Smooth muscle cell of the brain vasculature (primary cell): Measurements from ENCODE around the gene ARHGAP8.

Experiments used
- DNase-seq: peaks from one replicate; pipeline ENCODE4 v3.0.0-alpha.2; 2012; ENCODE audit warnings: low read depth, low spot score

The ARHGAP8 gene

DNA sequence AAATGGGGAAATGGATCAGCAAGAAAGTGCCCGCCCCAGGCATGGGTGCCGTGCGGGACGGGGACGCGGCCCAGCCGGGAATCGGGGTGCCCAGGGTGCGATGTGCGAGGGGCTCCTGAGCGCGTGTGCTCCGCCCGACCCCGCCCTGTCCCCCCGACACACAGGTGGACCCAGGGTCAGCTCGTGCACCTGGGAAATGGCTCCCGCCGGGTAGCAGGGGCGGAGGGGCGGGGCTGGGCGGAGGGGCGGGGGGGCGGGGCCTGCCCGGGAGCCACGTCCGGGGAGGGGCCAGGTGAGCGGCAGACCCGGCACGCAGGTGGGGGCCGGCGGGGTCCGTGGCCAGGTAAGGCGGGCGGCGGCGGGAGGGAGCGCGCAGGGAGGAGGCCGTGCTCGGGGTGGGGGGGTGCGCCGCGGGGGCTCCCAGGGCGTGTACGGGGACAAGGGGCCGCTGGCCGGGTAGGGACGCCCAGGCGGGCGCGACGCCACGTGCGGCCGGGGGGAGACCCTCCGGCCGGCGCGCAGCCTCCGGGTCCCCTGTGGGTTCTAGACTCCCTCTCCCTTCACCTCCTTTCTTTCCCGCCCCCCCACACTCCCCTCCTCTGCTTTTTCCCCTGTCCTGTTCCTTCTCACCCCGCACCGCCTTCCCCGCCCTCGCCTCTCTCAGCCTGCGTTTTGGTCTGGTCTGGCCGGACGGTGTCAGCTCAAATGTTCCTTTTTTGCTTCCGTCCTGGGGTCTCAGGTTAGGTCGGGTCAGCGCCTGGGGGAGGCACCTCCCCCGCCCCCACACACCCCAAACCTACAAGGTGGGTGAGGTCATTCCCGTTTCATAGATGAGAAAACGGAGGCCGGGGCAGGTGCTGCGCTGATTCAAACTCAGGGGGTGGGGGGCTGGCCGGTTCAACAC, at the start of gene ARHGAP8:
Gene ARHGAP8 (plus strand): TSS at position 291 of the 904 bp plus-strand sequence. CDS start 33,953 bp downstream, outside the sequence.
- DNase-seq, result no peak

DNA sequence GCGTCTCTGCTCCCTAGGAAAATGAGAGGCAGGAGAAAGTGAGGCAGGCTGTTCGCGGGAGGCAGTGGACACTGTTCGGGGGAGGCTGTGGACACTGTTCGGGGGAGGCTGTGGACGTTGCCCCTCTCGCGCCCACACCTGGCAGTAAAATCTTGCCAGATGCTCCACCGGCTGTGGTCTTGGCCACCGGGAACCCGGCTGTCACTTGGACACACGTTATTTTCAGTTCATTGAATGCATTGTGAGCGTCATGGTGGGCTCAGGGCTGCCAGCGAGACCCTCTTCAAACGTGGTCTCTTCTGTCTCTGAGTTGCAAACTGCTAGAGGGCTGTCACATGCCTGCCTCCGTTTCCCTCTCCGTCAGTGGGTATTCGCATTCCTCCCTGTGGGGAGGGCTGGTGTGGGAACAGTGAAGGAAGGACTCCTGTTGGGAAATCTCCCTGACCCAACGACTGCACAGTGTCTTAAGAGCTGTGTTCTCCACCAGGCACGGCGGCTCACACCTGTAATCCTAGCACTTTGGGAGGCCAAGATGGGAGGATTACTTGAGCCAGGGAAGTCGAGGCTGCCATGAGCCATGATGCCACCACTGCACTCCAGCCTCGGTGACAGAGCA, 49.0 kb upstream of the ARHGAP8 start:
- DNase-seq, result no peak

DNA sequence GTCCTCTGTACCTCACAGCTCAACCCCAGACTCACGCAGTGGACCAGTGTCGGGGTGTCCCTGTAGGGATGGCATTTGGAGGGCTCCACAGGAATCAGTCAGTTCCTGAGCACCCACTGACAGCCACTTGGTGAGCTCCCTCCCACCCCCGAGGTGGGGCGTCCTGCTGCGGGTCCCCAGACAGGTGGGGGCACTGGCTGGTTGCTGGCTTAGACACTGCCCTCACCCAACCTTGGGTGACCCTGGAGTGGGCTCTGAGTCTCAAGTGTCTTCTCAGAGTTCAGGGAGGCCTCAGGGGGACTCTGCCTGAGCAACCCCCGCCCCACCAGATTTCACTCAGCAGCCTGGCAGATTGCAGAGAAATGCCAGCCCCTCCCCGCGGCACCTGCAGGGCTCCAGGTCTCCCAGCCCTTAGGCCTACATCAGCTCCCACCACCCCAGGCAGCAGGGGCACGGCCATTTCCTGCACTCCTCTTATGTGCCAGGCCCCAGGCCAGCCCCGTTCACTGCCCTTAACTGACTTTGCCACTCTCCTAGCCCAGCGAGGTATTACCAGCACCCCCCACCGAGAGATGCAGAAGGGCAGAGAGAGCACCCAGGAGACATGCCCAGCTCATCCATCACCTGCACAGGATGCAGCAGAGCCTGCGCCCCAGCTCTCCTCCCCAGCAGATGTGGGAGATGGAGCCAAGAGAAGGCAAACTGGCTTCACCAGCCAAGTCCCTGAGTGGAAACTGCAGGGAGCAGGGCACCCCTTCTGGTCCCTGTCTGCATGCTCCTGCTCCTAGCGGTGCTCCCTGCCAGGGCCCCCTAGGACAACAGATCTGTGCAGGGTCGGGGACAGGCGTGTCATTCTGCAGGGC, 48.0 kb upstream of the ARHGAP8 start:
- DNase-seq, result no peak

DNA sequence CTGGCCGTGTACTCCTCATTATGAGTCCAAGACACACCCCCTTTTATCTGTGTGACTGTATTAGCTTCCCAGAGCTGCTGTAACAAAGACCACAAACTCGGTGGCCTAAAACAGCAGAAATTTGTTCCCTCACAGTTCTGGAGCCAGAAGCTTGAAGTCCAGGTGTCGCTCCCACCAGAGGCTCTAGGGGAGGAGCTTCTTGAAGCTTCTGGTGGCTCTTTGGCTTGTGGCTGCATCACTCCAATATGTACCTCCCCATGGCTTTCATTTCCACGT, 47.4 kb upstream of the ARHGAP8 start:
- no peak for DNase-seq

DNA sequence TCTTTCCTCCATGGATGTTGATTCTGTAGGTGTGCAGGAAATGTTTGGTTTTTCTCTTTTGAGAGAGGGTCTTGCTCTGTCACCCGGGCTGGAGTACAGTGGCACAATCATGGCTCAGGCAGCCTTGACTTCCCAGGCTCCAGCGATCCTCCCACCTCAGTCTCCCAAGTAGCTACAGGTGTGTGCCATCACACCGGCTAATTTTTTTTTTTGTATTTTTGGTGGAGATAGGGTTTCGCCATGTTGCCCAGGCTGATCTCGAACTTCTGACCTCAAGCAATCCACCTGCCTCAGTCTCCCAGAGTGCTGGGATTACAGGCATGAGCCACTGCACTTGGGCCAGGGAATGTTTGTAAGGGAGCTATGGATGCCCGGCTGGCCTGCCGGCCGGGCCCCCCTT, 45.9 kb upstream of the ARHGAP8 start:
- no peak for DNase-seq

DNA sequence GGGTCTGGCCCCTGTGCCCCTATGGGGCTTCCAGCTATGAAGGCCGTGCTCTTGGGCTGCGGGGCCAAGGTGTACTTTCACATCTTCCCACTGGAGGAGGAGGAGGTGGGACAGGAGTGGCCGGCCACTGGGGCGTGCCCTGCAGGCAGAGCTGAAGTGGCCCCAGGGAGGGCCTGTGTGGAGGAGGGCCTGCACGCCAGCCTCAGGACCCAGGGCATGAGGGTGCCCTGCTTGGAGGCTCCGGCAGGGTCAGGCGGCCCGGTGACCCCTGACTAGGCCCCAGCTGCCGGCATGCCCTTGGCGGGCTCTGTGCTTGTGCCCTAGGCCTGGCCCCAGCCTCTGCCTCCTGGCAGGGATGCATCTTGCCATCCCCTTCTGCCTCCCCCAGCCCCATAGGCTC, 45.2 kb upstream of the ARHGAP8 start:
- no peak for DNase-seq

DNA sequence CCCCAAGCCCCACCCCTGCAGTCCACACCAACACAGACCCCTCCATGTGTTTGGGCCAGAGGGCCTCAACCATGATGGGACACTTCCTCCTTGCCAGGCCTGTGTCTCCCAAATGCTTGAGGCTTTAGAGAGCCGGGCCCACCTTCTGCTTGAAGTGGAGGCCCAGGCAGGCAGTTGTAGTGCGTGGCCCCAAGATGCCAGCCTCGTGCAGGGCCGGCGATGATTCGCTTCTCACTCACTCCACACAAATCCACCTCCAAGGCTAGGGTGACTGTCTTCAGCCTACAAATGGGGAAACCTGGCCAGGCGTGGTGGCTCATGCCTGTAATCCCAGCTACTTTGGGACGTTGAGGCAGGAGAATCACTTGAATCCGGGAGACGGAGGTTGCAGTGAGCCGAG, 44.6 kb upstream of the ARHGAP8 start:
- DNase-seq, result no peak

DNA sequence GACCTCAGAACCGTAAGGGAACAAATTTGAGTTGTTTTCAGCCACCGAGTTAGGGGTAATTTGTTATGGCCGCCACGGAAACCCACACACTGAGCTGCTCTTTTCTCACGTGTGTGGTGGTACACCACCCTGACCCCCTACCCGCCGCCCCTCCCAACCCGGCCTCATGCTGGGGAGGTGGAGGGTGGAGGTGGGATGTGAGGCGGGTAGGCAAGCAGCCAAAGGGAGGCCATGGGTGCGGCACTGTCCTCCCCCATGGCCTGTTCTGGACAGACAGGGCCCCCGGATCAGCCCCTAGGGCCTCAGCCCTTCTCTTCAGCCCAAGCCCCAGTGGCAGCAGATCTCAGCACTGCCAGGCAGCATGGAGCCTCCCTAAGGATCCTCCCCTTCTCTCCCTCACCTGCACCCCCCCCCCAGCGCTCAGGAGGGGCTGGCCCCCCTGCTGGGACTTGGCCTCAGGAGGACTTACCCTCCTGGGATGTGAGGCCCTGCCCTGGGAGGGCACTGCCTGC, 42.4 kb upstream of the ARHGAP8 start:
- no peak for DNase-seq

DNA sequence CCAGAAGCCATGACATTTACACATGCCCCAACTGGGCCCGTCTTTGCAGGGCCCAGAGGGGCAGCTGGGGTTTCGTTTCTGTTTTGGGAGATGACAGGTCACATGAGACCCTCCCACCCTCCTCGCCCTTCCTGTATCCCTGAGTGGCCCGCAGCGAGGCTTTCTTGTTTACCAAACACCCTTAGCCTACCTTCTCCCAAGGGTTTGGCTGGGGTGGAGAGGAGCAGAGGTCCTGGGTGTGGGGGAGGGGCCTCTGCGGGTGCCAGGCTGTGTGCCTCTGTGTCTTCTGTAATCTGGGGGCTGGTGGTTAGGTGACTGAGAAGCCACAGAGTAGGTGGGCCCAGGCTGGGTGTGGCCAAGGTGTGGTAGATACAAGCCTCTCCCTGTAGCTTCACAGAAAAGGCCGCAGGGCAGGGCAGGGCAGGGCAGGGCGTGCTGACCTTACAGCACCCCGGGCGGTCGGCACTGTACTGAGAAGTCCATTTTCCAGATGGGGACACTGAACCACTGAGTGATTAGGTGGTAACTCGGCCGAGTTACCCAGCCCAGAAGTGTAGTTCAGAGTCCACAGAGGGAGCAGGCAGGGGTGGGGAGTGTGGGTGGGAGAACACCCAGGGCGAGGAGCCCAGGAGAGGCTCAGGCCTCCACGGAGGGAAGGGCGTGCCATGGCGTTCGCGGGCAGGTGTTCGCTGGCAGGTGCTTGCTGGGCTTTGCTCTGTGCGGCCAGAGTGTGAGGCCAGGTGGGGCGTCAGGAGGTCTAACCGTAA, 41.7 kb upstream of the ARHGAP8 start:
- no peak for DNase-seq

DNA sequence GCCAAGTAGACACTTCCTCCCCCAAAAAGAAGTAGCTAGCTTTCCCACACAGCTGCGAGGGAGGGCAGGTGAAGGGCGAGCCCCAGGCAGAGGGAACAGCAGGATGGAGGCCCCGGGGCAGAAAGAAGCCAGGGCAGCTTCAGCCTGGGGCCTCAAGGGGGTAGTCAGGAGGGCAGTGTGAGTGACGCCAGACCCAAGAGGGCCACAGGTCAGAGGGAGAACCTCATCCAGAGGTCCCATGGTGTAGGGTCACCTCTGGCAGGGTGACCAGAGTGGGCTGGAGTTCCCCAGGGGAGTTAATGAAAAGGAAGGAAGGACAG, 41.2 kb upstream of the ARHGAP8 start:
- no peak for DNase-seq

DNA sequence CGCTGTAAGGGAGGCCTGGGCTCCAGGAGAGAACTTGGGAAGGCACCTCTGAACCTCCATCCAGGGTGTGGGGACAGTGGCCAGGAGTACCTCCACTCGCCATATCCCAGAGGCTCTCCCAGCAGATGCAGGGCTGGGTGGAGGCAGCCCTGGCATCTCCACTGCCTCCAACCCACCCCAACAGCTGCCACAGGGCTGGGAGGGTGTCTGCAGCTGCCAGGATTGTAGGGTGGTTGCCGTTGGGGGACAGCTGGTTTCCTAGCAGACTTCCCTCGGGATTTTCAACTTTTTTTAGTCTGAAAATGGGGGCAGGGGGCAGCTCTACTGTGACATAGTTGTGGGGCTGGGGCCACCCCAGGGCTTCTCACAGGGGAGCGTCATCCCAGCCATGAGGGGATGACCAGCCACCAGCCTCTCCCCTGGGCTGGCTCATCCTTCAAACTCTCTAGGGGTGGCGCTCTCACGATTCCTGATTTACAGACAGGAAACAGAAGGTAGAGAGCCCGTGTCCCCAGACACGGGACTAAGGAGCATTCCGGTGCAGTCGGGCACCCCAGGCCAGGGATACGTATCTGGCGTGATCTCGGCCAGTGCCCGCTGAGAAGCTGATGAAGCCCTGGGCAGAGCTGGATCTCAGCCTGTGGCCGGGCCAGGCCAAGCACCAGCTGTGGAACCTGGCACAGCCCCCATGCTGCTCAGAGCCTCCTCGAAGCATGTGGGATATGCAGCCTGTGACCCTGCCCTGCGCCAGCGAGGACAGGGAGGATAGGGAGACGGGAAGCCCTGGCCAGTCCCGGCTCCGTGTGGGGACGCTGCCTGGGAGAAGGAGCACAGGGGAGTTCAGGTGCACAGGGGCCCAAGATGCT, 40.5 kb upstream of the ARHGAP8 start:
- DNase-seq, result no peak

DNA sequence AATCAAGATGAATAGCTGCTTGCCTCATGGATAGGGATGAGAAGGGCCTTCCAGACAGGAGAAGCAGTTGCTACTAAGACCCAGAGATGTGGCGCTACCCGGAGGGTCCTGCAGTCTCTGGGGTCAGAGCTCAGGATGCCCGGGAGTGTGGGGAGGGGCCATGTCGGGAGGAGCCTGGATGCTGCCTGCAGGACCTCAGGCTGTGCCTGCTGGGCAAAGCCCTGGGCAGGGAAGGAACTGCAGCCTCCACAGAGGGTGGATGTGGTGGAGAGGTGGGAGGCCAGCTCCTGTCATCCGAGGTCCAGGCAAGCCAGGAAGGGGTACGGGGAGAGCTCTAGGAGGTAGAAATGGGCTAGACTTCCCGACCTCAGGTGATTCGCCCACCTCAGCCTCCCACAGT, 39.4 kb upstream of the ARHGAP8 start:
- no peak for DNase-seq

DNA sequence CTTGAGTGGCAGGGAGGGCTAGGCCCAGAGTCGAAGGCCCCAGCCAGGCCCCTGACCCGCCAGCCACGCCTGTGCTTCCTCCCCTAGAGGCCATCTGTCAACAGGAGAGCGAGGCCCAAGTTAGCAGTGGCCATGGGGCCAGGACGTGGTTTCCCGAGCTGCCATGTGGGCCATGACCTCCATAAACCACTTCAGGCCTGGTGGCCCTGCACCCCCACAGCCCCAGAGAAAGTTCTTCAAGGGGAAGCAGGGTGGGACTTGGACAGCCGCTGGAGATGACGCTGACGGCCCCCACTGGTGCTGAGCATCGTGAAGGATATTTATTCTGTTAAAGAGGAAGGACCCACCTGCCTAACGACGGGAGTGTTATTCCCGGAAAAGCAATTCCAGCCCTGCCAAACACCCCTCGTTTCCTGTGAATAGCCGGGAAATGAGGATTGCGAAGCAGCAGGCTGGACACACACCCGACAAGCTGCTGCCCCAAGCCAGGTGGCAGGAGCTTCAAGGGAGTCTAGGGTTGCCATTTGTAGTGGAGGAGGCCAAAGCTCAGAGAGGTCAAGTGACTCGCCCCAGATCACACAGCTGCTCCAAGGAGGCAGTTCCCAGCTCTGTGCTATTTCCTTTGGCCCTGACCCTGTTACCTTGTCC, 37.5 kb upstream of the ARHGAP8 start:
- DNase-seq, result no peak

DNA sequence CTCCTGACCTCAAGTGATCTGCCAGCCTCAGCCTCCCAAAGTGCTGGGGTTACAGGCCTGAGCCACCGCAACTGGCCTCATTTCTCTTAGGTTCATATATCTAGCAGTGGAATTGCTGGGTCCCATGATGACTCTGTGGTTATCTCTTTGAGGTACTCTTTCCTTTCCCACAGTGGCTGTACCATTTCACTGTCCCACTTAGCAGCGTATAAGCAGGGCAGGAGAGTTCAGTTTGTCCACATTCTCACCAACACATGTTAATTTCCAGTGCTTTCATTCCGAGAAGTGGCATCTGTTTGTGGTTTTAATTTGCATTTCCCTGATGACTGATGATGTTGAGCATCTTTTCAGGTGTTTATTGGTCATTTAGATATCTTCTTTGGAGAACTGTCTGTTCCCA, 34.0 kb upstream of the ARHGAP8 start:
- DNase-seq, result no peak

DNA sequence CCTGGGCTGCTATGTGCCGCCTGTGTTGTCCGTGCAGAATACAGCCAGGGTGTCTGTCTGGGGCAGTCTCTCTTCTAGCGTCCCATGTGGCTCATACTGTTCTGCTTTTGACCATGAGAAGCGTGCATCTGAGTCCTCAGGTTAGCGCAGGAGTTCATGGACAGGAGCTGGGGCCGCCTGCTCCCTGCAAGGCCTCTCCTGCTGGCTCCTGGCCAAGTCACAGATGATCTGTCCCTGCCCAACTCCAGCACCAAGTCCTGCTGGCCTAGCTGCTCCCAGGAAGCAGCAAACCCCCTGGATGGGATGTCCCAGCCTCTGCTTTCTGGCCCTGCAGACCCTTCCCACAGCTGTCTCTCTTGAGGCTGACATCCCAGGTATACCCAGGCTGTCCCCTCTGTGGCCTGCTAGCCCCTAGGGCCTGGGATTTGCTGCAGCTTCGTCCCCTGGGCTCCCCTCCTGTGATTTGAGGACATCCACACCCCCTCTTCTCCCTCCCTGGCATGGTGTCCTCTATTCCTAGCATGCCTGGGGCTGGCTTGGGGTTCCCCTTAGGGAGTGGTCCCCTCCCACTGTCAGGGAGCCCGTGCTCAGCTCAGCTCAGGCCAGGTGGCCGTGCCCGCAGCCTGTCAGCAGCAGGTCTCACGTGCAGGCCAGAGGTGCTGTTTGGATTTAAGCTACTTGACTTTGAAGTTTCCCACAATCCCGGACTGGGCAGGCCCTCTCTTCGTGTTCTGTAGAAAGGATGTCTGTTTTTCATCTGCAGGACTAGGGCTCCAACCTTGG, 32.6 kb upstream of the ARHGAP8 start:
- no peak for DNase-seq

DNA sequence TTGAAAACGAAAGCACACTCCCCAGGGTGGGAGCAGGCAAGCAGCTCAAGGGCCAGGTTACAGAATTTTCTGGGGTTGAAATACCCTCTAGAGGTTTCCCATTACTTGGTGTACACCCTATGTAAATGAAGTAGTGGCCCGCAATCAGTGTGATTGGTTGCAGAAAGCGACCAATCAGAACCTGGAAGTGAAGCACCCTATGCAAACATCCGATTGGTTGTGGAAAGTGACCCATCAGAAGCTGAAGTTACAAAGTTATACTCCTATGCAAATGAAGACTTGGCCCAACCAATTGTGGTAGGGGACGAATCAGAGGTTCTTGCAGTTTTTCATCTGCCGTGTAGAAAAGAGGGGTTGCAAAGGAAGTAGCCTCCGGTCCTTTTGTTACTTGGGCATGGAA, 31.2 kb upstream of the ARHGAP8 start:
- no peak for DNase-seq

DNA sequence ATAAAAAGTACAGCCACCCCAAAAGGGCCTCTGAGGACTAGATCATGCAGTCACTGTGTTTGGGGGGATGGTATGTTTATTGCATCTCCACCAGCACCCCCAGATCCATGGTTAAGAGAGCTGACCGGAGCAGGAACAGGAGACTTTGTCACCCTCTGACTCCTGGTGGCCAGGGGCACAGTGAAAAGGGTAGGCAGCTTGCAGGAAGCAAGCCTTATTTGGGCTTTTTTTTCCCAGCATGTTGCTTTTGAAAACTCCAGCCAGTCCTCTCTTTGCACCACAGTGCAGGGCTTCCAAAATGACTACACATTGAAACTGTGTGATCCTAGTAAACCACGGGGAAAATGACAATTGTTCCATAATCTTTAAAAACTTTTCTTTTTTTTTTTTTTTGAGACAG, 29.8 kb upstream of the ARHGAP8 start:
- DNase-seq, result no peak

DNA sequence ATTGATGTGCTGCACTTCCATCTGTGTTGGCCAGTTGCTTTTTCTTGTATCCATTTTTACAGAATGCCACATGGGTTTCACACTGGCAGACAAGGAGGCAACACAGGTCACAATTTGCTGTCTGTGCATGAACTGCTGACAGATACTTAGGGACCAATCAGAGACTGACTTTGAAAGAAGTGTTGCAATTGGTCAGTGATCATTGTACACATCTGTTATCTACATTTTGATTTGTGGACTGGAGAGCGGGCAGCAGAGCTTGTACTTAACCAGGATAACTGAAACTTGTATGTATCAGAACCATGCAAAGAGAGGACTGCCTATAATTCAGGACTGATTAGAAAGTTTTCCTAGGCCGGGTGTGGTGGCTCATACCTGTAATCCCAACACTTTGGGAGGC, 28.6 kb upstream of the ARHGAP8 start:
- DNase-seq, result no peak

DNA sequence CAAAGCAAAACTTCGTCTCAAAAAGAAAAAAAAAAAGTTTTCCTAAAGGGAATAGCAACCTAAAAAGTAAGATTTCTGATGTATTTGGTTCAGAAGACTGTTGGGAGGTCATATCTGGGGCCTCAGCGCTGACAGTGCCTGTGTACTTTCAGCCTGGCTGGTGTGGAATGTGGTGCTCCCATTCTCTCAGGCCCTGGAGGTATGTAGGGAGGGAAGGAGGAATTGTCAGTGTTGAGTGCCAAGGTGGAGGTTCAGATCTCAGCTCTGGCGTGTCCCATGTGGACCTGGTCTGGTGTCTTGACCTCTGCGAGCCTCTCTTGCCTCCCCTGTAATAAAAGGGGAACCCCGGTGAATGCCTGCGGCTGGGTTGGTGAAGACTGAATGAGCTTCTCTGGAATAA, 28.0 kb upstream of the ARHGAP8 start:
- no peak for DNase-seq
